Endothelial cell (in vitro differentiated cells): ENCODE results near the gene THSD4. TPM values are rescaled to one million over a fixed set of nuclear protein-coding genes. Genes with fewer than 3 reads are reported as not detected.

Source experiments
- DNase-seq: peaks from one replicate; pipeline ENCODE4 v3.0.0; 2021; ENCODE audit warnings: low spot score
- H3K27ac Mint-ChIP-seq: one replicate; pipeline ENCODE4 v1.8.0; 2021; ENCODE audit warnings: mixed read lengths, inconsistent platforms; ENCODE audit not compliant: unreplicated experiment
- H3K27me3 Mint-ChIP-seq: one replicate; pipeline ENCODE4 v1.8.0; 2021; ENCODE audit warnings: mild to moderate bottlenecking, moderate library complexity, mixed read lengths, inconsistent platforms; ENCODE audit not compliant: unreplicated experiment
- H3K36me3 Mint-ChIP-seq: one replicate; pipeline ENCODE4 v1.8.0; 2021; ENCODE audit warnings: mild to moderate bottlenecking, low read depth, mixed read lengths, inconsistent platforms; ENCODE audit not compliant: unreplicated experiment
- H3K4me1 Mint-ChIP-seq: one replicate; pipeline ENCODE4 v1.8.0; 2021; ENCODE audit warnings: mild to moderate bottlenecking, mixed read lengths, inconsistent platforms; ENCODE audit not compliant: unreplicated experiment
- H3K4me3 Mint-ChIP-seq: one replicate; pipeline ENCODE4 v1.8.0; 2021; ENCODE audit warnings: mild to moderate bottlenecking, mixed read lengths, inconsistent platforms; ENCODE audit not compliant: unreplicated experiment
- H3K9me3 Mint-ChIP-seq: one replicate; pipeline ENCODE4 v1.8.0; 2021; ENCODE audit warnings: mixed read lengths, inconsistent platforms; ENCODE audit not compliant: unreplicated experiment
- total RNA-seq: library from RNA; stranded (reverse); fragmentation: NEBNext Ultra II Directional; extraction: Animal tissue kit (Norgen Biotek cat#: 25700); gene quantifications from one replicate; pipeline ENCODE4 v1.2.1, GENCODE V29; 2021; ENCODE audit not compliant: unreplicated experiment
- TF ChIP-seq, protein P1 (sequence below): fragments of 200-600 bp; sonication (generic); IDR thresholded peaks from one replicate; pipeline ENCODE4 v1.5.0; 2021; ENCODE audit warnings: antibody characterized with exemption; ENCODE audit not compliant: unreplicated experiment

Gene THSD4
- total RNA-seq, 1 donor from 2014 or later: 0.92 TPM

DNA sequence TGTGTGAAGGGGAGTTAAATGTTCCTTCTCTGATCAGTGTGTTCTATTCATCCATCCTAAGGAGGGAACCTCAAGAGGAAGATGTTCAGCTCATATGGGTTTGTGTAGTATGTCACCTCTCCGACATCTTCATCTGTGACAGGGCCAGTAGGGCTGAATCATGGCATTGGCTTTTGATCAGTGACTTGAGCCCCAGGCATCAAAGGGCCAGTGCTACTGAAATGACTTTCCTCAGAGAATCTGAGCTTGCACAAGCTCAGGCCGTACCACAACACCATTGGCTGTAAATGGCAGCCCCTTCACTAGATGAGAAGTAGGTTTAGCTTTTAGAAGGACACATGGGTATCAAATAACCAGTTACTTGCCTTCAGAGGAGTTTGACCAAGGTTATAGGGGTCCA lies 511.9 kb downstream of the THSD4 start:
- Mint-ChIP-seq H3K27me3 (peaks cover 3% of the 10 kb centered on the region), H3K27ac (no peak overlapping the region), H3K9me3 (no peaks in the 10 kb centered on the region), H3K36me3 (no peaks in the 10 kb centered on the region), H3K4me3 (no peak overlapping the region), H3K4me1 (peaks cover 13% of the 10 kb centered on the region)
- TF ChIP-seq, protein P1, sequence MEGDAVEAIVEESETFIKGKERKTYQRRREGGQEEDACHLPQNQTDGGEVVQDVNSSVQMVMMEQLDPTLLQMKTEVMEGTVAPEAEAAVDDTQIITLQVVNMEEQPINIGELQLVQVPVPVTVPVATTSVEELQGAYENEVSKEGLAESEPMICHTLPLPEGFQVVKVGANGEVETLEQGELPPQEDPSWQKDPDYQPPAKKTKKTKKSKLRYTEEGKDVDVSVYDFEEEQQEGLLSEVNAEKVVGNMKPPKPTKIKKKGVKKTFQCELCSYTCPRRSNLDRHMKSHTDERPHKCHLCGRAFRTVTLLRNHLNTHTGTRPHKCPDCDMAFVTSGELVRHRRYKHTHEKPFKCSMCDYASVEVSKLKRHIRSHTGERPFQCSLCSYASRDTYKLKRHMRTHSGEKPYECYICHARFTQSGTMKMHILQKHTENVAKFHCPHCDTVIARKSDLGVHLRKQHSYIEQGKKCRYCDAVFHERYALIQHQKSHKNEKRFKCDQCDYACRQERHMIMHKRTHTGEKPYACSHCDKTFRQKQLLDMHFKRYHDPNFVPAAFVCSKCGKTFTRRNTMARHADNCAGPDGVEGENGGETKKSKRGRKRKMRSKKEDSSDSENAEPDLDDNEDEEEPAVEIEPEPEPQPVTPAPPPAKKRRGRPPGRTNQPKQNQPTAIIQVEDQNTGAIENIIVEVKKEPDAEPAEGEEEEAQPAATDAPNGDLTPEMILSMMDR: no peak
- DNase-seq: no peak

DNA sequence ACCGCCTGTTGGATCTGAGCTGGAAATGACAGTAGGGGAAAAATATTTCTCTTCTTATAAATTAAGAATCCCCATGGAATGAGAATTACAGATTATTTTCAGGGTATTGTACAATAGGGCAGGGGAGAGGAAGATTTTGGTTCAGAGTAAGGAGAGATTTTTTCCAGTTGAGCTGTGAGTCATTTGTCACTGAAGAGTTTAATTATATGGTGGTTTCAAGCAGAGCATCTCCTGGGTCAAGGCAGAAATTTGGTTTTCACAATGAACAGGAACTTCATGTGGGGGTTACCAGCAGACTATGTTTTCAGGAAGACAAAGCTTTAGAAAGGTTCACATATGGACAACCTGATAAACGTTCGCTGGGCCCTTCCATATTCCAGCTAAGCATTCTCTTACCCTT lies 512.3 kb downstream of the THSD4 start:
- no peak for DNase-seq
- TF ChIP-seq, protein P1: no peak
- Mint-ChIP-seq H3K27me3 (peaks cover 3% of the 10 kb centered on the region), H3K36me3 (no peaks in the 10 kb centered on the region), H3K27ac (no peak overlapping the region), H3K4me1 (peaks cover 13% of the 10 kb centered on the region), H3K4me3 (no peak overlapping the region), H3K9me3 (no peaks in the 10 kb centered on the region)

DNA sequence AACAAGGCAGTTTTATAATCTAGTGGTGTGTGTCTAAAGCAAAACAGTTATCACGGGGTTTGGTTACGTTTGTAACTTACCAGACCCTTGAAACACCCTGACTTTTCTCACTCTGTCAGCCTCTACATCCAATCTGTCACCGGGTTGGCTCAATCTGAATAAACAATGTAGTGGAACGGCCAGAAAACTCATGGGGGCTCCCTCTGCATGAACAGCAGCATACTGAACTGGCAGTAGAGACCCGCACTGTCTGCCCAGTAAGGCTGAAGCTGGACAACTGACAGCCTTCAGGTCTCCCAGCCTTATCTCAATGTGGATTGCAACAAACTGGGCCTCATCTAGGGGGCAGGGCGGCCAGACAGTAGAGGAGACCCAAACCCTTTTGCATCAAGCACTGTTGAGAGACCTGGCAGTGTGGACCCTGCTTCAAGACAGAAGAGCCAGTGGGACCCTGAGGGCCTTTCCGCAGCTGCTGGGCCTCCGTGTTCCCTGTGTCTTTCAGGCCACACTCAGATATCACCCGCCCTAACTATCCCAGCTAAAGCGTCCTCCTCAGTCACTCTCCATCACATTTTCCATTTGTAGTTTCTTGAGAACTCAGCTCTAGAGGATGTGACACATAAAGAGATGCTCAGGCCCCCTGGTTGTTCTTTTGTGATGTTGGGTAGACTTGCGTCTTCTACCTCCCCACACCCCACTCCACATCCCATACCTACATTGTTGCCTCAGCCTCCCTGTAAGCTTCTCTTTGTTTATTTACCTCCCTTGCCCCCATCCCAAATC lies 513.9 kb downstream of the THSD4 start:
- H3K27me3 Mint-ChIP-seq: peaks cover 3% of the 10 kb centered on the region
- H3K9me3 Mint-ChIP-seq: no peaks in the 10 kb centered on the region
- TF ChIP-seq, protein P1: no peak
- no peak overlapping the region for H3K4me3 Mint-ChIP-seq
- peaks cover 13% of the 10 kb centered on the region for H3K4me1 Mint-ChIP-seq
- no peaks in the 10 kb centered on the region for H3K36me3 Mint-ChIP-seq
- H3K27ac Mint-ChIP-seq: no peak overlapping the region
- no peak for DNase-seq

DNA sequence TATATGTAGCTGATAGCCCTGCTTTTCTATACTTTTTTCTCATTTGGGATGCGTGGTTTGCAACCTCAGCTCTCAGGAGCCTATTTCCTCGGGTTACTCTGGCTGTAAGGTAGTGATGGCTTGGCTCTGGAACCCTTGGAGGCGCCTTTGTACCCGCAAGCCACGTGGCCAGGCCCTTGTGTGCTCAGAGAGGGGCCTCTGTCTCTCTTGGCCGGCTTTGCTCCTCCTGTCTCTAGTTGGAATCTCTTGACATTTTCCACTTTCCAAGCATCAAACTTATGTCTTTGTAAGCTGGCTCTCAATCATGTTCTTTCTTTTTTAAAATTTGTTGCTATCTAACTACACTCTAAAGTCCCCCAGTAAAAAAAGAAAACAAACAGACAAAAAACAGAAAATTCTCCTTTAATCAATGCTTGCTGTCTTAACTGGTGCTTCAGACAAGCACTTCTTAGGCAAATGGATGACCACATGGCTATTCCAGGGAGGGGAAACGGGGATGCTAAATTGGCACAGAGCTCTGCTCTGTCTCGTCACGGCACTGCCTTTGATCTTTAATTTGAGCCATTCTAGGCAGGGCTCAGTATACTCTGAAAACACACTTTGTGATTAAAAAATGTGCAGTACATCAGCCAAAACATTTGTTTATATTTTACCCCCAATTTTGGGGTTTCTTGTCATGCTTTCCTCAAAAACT lies 514.7 kb downstream of the THSD4 start:
- TF ChIP-seq, protein P1: no peak
- H3K27me3 Mint-ChIP-seq: peaks cover 3% of the 10 kb centered on the region
- no peak overlapping the region for H3K27ac Mint-ChIP-seq

DNA sequence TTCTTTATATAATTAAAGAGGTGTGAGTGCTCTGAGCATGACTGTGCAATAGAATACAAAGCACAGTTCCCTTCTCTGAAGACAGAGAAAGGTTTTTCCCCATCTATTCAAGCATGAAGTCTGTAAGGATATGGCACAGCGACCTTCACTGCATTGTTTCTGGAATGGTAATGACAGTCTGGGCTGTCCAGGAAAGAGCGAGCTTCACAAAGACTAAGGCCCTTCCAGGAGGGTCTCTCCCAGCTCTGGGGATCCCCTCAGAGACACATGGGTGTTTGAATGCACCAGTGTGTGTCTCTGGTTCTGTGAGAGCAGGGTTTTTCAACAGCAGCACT lies 515.2 kb downstream of the THSD4 start:
- no peak overlapping the region for H3K27ac Mint-ChIP-seq
- TF ChIP-seq, protein P1: no peak
- H3K36me3 Mint-ChIP-seq: no peaks in the 10 kb centered on the region
- peaks cover 24% of the 10 kb centered on the region for H3K4me1 Mint-ChIP-seq
- no peak for DNase-seq
- no peak overlapping the region for H3K4me3 Mint-ChIP-seq
- H3K9me3 Mint-ChIP-seq: no peaks in the 10 kb centered on the region
- H3K27me3 Mint-ChIP-seq: peaks cover 3% of the 10 kb centered on the region

More for the DNA sequence above, 514.7 kb downstream of the THSD4 start:
- Mint-ChIP-seq H3K4me1 (peaks cover 19% of the 10 kb centered on the region), H3K9me3 (no peaks in the 10 kb centered on the region), H3K36me3 (no peaks in the 10 kb centered on the region), H3K4me3 (no peak overlapping the region)
- DNase-seq: no peak
